ENCODE results near the gene CCDC51.

The CCDC51 gene

DNA sequence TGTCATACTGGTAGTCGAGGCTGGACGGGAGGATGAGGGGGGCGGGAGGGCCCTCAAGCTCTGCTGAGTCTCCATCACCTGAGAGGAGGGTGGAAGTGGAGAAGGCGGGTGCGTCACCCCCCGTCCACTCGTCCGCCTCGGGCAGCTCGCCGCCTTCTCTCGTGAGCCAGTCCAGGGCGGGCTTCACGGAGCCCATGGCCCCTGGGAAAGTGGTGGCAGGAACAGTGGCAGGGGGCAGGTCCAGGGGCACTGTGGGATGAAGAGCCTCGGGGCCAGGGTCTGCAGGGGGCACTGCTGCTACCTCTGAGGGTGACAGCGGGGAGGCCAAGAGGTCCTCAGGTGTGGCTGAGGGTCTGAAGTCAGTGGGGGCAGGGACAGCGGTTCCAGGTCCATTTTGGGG, 20.3 kb downstream of the CCDC51 start:
- no peak for TF ChIP-seq ZNF70 (CRISPR knock-in tag; IDR thresholded peaks at IDR 0.05)
- TF ChIP-seq, protein P1, sequence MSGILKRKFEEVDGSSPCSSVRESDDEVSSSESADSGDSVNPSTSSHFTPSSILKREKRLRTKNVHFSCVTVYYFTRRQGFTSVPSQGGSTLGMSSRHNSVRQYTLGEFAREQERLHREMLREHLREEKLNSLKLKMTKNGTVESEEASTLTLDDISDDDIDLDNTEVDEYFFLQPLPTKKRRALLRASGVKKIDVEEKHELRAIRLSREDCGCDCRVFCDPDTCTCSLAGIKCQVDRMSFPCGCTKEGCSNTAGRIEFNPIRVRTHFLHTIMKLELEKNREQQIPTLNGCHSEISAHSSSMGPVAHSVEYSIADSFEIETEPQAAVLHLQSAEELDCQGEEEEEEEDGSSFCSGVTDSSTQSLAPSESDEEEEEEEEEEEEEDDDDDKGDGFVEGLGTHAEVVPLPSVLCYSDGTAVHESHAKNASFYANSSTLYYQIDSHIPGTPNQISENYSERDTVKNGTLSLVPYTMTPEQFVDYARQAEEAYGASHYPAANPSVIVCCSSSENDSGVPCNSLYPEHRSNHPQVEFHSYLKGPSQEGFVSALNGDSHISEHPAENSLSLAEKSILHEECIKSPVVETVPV (CRISPR knock-in tag; IDR thresholded peaks at IDR 0.05): no peak
- TF ChIP-seq TOX (CRISPR knock-in tag; IDR thresholded peaks at IDR 0.05; ENCODE audit: borderline replicate concordance): no peak
- TF ChIP-seq, protein P2, sequence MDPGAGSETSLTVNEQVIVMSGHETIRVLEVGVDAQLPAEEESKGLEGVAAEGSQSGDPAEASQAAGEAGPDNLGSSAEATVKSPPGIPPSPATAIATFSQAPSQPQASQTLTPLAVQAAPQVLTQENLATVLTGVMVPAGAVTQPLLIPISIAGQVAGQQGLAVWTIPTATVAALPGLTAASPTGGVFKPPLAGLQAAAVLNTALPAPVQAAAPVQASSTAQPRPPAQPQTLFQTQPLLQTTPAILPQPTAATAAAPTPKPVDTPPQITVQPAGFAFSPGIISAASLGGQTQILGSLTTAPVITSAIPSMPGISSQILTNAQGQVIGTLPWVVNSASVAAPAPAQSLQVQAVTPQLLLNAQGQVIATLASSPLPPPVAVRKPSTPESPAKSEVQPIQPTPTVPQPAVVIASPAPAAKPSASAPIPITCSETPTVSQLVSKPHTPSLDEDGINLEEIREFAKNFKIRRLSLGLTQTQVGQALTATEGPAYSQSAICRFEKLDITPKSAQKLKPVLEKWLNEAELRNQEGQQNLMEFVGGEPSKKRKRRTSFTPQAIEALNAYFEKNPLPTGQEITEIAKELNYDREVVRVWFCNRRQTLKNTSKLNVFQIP (CRISPR knock-in tag; IDR thresholded peaks at IDR 0.05; ENCODE audit: borderline replicate concordance, low read depth): no peak
- TF ChIP-seq, protein P3, sequence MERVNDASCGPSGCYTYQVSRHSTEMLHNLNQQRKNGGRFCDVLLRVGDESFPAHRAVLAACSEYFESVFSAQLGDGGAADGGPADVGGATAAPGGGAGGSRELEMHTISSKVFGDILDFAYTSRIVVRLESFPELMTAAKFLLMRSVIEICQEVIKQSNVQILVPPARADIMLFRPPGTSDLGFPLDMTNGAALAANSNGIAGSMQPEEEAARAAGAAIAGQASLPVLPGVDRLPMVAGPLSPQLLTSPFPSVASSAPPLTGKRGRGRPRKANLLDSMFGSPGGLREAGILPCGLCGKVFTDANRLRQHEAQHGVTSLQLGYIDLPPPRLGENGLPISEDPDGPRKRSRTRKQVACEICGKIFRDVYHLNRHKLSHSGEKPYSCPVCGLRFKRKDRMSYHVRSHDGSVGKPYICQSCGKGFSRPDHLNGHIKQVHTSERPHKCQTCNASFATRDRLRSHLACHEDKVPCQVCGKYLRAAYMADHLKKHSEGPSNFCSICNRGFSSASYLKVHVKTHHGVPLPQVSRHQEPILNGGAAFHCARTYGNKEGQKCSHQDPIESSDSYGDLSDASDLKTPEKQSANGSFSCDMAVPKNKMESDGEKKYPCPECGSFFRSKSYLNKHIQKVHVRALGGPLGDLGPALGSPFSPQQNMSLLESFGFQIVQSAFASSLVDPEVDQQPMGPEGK (CRISPR knock-in tag; IDR thresholded peaks at IDR 0.05; ENCODE audit: borderline replicate concordance): no peak
- no peak for TF ChIP-seq ZNF8 (CRISPR knock-in tag; IDR thresholded peaks at IDR 0.05)
- TF ChIP-seq, protein P4, sequence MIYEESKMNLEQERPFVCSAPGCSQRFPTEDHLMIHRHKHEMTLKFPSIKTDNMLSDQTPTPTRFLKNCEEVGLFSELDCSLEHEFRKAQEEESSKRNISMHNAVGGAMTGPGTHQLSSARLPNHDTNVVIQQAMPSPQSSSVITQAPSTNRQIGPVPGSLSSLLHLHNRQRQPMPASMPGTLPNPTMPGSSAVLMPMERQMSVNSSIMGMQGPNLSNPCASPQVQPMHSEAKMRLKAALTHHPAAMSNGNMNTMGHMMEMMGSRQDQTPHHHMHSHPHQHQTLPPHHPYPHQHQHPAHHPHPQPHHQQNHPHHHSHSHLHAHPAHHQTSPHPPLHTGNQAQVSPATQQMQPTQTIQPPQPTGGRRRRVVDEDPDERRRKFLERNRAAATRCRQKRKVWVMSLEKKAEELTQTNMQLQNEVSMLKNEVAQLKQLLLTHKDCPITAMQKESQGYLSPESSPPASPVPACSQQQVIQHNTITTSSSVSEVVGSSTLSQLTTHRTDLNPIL (CRISPR knock-in tag; IDR thresholded peaks at IDR 0.05; ENCODE audit: low read depth): no peak
- no peak for TF ChIP-seq ZNF565 (CRISPR knock-in tag; conservative IDR thresholded peaks at IDR 0.05; ENCODE audit: low read depth)
- no peak for TF ChIP-seq CSDC2 (CRISPR knock-in tag; IDR thresholded peaks at IDR 0.05)
- no peak for TF ChIP-seq ZFP3 (CRISPR knock-in tag; IDR thresholded peaks at IDR 0.05)
- no peak for TF ChIP-seq RARB (CRISPR knock-in tag; IDR thresholded peaks at IDR 0.05)
- no peak for ATAC-seq

DNA sequence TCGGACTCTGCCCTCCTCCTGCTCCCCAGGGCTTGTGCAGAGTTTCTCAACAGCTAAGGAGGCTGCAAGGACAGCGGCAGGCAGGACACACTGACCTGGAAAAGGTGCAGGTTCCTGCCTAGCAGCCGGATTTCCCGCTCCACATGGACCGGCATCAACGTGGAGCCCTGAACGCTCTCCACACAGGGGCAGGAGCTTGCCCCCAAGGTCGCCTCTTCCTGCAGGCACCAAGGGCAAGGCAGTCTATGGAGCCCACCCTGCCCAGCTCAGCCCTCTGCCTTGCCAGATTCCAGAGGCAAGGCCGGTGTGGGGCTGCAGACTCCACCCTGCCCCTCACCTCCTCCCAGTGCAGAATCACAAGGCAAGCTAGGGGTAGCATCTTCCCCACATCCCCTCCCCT, 20.8 kb downstream of the CCDC51 start:
- no peak for ATAC-seq
- no peak for TF ChIP-seq TCF4 (CRISPR knock-in tag; IDR thresholded peaks at IDR 0.05; ENCODE audit: borderline replicate concordance)
- no peak for TF ChIP-seq CSDC2 (CRISPR knock-in tag; IDR thresholded peaks at IDR 0.05)
- TF ChIP-seq, protein P1 (CRISPR knock-in tag; IDR thresholded peaks at IDR 0.05): no peak
- TF ChIP-seq ZFP30 (CRISPR knock-in tag; IDR thresholded peaks at IDR 0.05): no peak
- no peak for TF ChIP-seq GLIS3 (CRISPR knock-in tag; IDR thresholded peaks at IDR 0.05)
- TF ChIP-seq, protein P4 (CRISPR knock-in tag; IDR thresholded peaks at IDR 0.05; ENCODE audit: low read depth): no peak
- no peak for TF ChIP-seq TOX (CRISPR knock-in tag; IDR thresholded peaks at IDR 0.05; ENCODE audit: borderline replicate concordance)
- TF ChIP-seq RARB (CRISPR knock-in tag; IDR thresholded peaks at IDR 0.05): no peak
- no peak for TF ChIP-seq ARNTL (CRISPR knock-in tag; IDR thresholded peaks at IDR 0.05; ENCODE audit: borderline replicate concordance, low read depth)
- TF ChIP-seq OSR1 (CRISPR knock-in tag; IDR thresholded peaks at IDR 0.05): no peak
- TF ChIP-seq ISL1 (CRISPR knock-in tag; IDR thresholded peaks at IDR 0.05): no peak
- TF ChIP-seq SNAI2 (CRISPR knock-in tag; IDR thresholded peaks at IDR 0.05): no peak
- no peak for TF ChIP-seq ZNF8 (CRISPR knock-in tag; IDR thresholded peaks at IDR 0.05)
- no peak for TF ChIP-seq ZC3H10 (CRISPR knock-in tag; IDR thresholded peaks at IDR 0.05)
- TF ChIP-seq ZNF70 (CRISPR knock-in tag; IDR thresholded peaks at IDR 0.05): no peak
- TF ChIP-seq PPARA (CRISPR knock-in tag; IDR thresholded peaks at IDR 0.05; ENCODE audit: borderline replicate concordance): no peak

DNA sequence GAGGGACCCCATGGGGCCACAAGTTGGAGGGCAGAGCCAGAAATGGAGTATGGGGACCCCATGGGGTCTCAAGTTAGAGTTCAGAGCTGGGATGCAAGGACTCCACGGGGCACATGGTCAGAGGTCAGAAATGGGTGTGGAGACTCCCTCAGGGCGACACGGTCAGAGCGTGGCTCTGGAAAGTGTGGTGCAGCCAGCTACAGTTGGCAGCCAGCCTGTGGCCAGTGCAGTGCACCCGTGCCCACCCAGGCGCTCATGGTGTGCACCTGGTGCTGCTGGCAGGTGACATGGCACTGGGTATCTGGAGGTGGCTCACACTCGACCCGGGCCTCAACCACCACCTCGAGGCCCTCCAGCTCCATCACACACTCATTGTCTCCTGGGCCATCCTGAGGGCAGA, 21.3 kb downstream of the CCDC51 start:
- no peak for ATAC-seq
- TF ChIP-seq ZFP3 (CRISPR knock-in tag; IDR thresholded peaks at IDR 0.05) (no peak), BACH2 (CRISPR knock-in tag; IDR thresholded peaks at IDR 0.05; ENCODE audit: borderline replicate concordance) (no peak), ZC3H10 (CRISPR knock-in tag; IDR thresholded peaks at IDR 0.05) (no peak), ESRRG (CRISPR knock-in tag; IDR thresholded peaks at IDR 0.05) (no peak), ZNF565 (CRISPR knock-in tag; conservative IDR thresholded peaks at IDR 0.05; ENCODE audit: low read depth) (no peak), ZFP30 (CRISPR knock-in tag; IDR thresholded peaks at IDR 0.05) (no peak), ZNF8 (CRISPR knock-in tag; IDR thresholded peaks at IDR 0.05) (no peak), PPARA (CRISPR knock-in tag; IDR thresholded peaks at IDR 0.05; ENCODE audit: borderline replicate concordance) (no peak), ARNTL (CRISPR knock-in tag; IDR thresholded peaks at IDR 0.05; ENCODE audit: borderline replicate concordance, low read depth) (no peak), ISL1 (CRISPR knock-in tag; IDR thresholded peaks at IDR 0.05) (no peak), CSDC2 (CRISPR knock-in tag; IDR thresholded peaks at IDR 0.05) (no peak), ZNF70 (CRISPR knock-in tag; IDR thresholded peaks at IDR 0.05) (no peak), RARB (CRISPR knock-in tag; IDR thresholded peaks at IDR 0.05) (no peak), GLIS3 (CRISPR knock-in tag; IDR thresholded peaks at IDR 0.05) (no peak)
- TF ChIP-seq, protein P1 (CRISPR knock-in tag; IDR thresholded peaks at IDR 0.05): no peak
- TF ChIP-seq, protein P4 (CRISPR knock-in tag; IDR thresholded peaks at IDR 0.05; ENCODE audit: low read depth): no peak

Data from SK-N-SH treated with all-trans-retinoic acid at 6 μM for 48 hours (cell line).